ENCODE results near the gene MAP6.

GRCh38 chr11:75541193-75542087, 127.4 kb downstream of the MAP6 start:
- no peak for TF ChIP-seq CTCF (IDR thresholded peaks at IDR 0.05)
- no peak for TF ChIP-seq POLR2A (IDR thresholded peaks at IDR 0.05)
